Type B pancreatic cell (in vitro differentiated cells): ENCODE measurements around the gene FOXJ1. TPM values are rescaled to one million over a fixed set of nuclear protein-coding genes. Genes with fewer than 3 reads are reported as not detected.

ENCODE experiments used
- DNase-seq: peaks from one replicate; pipeline ENCODE4 v3.0.0; 2021; ENCODE audit warnings: mixed read lengths; ENCODE audit not compliant: unreplicated experiment; ENCODE audit errors: extremely low spot score
- H3K27ac Mint-ChIP-seq: 2 replicates; pipeline ENCODE4 v1.8.0; 2021; ENCODE audit warnings: mild to moderate bottlenecking, mixed read lengths
- H3K27me3 Mint-ChIP-seq: 2 replicates; pipeline ENCODE4 v1.8.0; 2021; ENCODE audit warnings: mixed read lengths
- H3K36me3 Mint-ChIP-seq: 2 replicates; pipeline ENCODE4 v1.8.0; 2021; ENCODE audit warnings: mixed read lengths
- H3K4me1 Mint-ChIP-seq: one replicate; pipeline ENCODE4 v1.8.0; 2021; ENCODE audit warnings: mixed read lengths; ENCODE audit not compliant: unreplicated experiment
- H3K4me3 Mint-ChIP-seq: 2 replicates; pipeline ENCODE4 v1.8.0; 2021; ENCODE audit warnings: mild to moderate bottlenecking, mixed read lengths
- H3K9me3 Mint-ChIP-seq: 2 replicates; pipeline ENCODE4 v1.8.0; 2021; ENCODE audit warnings: mixed read lengths
- CTCF ChIP-seq: fragments of 200-600 bp; sonication (generic); conservative IDR thresholded peaks from 2 replicates; pipeline ENCODE4 v1.5.0; 2021; ENCODE audit warnings: antibody characterized with exemption, mild to moderate bottlenecking
- total RNA-seq: library from RNA; stranded (reverse); gene quantifications from 2 replicates; pipeline ENCODE4 v1.2.1, GENCODE V29; 2021; ENCODE audit warnings: low replicate concordance

Gene FOXJ1
- total RNA-seq, 1 donor from 2014 or later, result 18.2 TPM

- Mint-ChIP-seq H3K9me3 (no peaks in the 10 kb centered on the region), H3K4me3 (no peak overlapping the region), H3K27ac (no peak overlapping the region), H3K36me3 (no peaks in the 10 kb centered on the region), H3K4me1 (peaks cover 9% of the 10 kb centered on the region), H3K27me3 (no peaks in the 10 kb centered on the region)
- TF ChIP-seq CTCF, result no peak
- DNase-seq, result no peak
Observed at GRCh38 chr17:76121932-76122430, 19.1 kb downstream of the FOXJ1 start.

- DNase-seq, result no peak
- Mint-ChIP-seq H3K9me3 (no peaks in the 10 kb centered on the region), H3K27ac (no peak overlapping the region), H3K4me1 (peaks cover 9% of the 10 kb centered on the region), H3K36me3 (no peaks in the 10 kb centered on the region), H3K4me3 (no peak overlapping the region), H3K27me3 (no peaks in the 10 kb centered on the region)
- no peak for TF ChIP-seq CTCF
Observed at GRCh38 chr17:76120658-76121008, 20.4 kb downstream of the FOXJ1 start.

GRCh38 chr17:76119409-76120371 lies 21.4 kb downstream of the FOXJ1 start:
- Mint-ChIP-seq H3K9me3 (no peaks in the 10 kb centered on the region), H3K36me3 (no peaks in the 10 kb centered on the region), H3K4me3 (no peak overlapping the region), H3K27ac (no peak overlapping the region), H3K4me1 (peaks cover 9% of the 10 kb centered on the region), H3K27me3 (no peaks in the 10 kb centered on the region)
- no peak for TF ChIP-seq CTCF
- DNase-seq, result no peak

- H3K27ac Mint-ChIP-seq, result no peak overlapping the region
- DNase-seq, result no peak
- H3K36me3 Mint-ChIP-seq, result no peaks in the 10 kb centered on the region
- no peaks in the 10 kb centered on the region for H3K27me3 Mint-ChIP-seq
- H3K9me3 Mint-ChIP-seq, result no peaks in the 10 kb centered on the region
- no peak overlapping the region for H3K4me3 Mint-ChIP-seq
- peaks cover 5% of the 10 kb centered on the region for H3K4me1 Mint-ChIP-seq
- no peak for TF ChIP-seq CTCF
Observed at GRCh38 chr17:76115138-76115754, 25.8 kb downstream of the FOXJ1 start.

- no peak for TF ChIP-seq CTCF
- Mint-ChIP-seq H3K27ac (no peak overlapping the region), H3K4me1 (no peaks in the 10 kb centered on the region), H3K9me3 (no peaks in the 10 kb centered on the region), H3K4me3 (no peak overlapping the region), H3K36me3 (no peaks in the 10 kb centered on the region), H3K27me3 (no peaks in the 10 kb centered on the region)
- no peak for DNase-seq
Observed at GRCh38 chr17:76111956-76112355, 29.1 kb downstream of the FOXJ1 start.
